Brain microvascular endothelial cell (primary cell): ENCODE results near the gene GPAM.

ENCODE experiments used
- DNase-seq: peaks from one replicate; pipeline ENCODE4 v3.0.0-alpha.2; 2020
- H3K27ac ChIP-seq: fragments of 250-450 bp; sonication (Bioruptor Pico); 2 replicates; pipeline ENCODE4 v1.5.1; 2020; ENCODE audit warnings: mild to moderate bottlenecking, moderate library complexity
- H3K27me3 ChIP-seq: fragments of 250-450 bp; sonication (Bioruptor Pico); replicated peaks from 2 replicates; pipeline ENCODE4 v1.5.1; 2020; ENCODE audit warnings: mild to moderate bottlenecking
- H3K36me3 ChIP-seq: fragments of 250-450 bp; sonication (Bioruptor Pico); replicated peaks from 2 replicates; pipeline ENCODE4 v1.5.1; 2020; ENCODE audit warnings: mild to moderate bottlenecking
- H3K4me3 ChIP-seq: 2 replicates; pipeline ENCODE4 v1.5.1; 2011; ENCODE audit warnings: low read depth, mild to moderate bottlenecking, control low read depth, low read length, moderate library complexity
- CTCF ChIP-seq: IDR thresholded peaks from 2 replicates; pipeline ENCODE4 v1.5.1; 2011; ENCODE audit warnings: low read depth, mild to moderate bottlenecking, moderate library complexity, low read length, control low read depth, inconsistent platforms; ENCODE audit errors: missing control alignments
- in situ Hi-C: cut with HindIII; loops from 2 replicates; pipeline ENCODE4 v1.10.0; 2017; ENCODE audit warnings: low sequenced_read_pairs, low pct_ligation_motif_present

GPAM gene

GRCh38 chr10:112140110-112140970 is 43.2 kb downstream of the GPAM start:
- no peak overlapping the region for H3K4me3 ChIP-seq
- H3K27me3 ChIP-seq = no peaks in the 10 kb centered on the region
- H3K27ac ChIP-seq = no peak overlapping the region
- in situ Hi-C loops = no loop called here
- peak; percentile 66 for DNase-seq
- peak; percentile 97 for TF ChIP-seq CTCF
- H3K36me3 ChIP-seq = no peaks in the 10 kb centered on the region

GRCh38 chr10:112139176-112139575 is 44.4 kb downstream of the GPAM start:
- no peak for TF ChIP-seq CTCF
- no peak for DNase-seq
- H3K27ac ChIP-seq = no peak overlapping the region
- no peak overlapping the region for H3K4me3 ChIP-seq
- no peaks in the 10 kb centered on the region for H3K27me3 ChIP-seq
- H3K36me3 ChIP-seq = no peaks in the 10 kb centered on the region
- in situ Hi-C loops = no loop called here

- in situ Hi-C loops = no loop called here
- TF ChIP-seq CTCF = peak; percentile 97
- H3K27ac ChIP-seq = no peak overlapping the region
- H3K4me3 ChIP-seq = no peak overlapping the region
- DNase-seq = peak; percentile 68
- no peaks in the 10 kb centered on the region for H3K27me3 ChIP-seq
- no peaks in the 10 kb centered on the region for H3K36me3 ChIP-seq
These were observed 46.2 kb downstream of the GPAM start for GRCh38 chr10:112137154-112137987.

GRCh38 chr10:112136486-112137153 is 46.9 kb downstream of the GPAM start:
- no peaks in the 10 kb centered on the region for H3K27me3 ChIP-seq
- H3K4me3 ChIP-seq = no peak overlapping the region
- DNase-seq = no peak
- no peak for TF ChIP-seq CTCF
- in situ Hi-C loops = no loop called here
- H3K27ac ChIP-seq = no peak overlapping the region
- no peaks in the 10 kb centered on the region for H3K36me3 ChIP-seq

- in situ Hi-C loops = no loop called here
- H3K36me3 ChIP-seq = no peaks in the 10 kb centered on the region
- no peaks in the 10 kb centered on the region for H3K27me3 ChIP-seq
- no peak overlapping the region for H3K27ac ChIP-seq
- DNase-seq = no peak
- H3K4me3 ChIP-seq = no peak overlapping the region
- no peak for TF ChIP-seq CTCF
These were observed 48.0 kb downstream of the GPAM start for GRCh38 chr10:112135604-112136003.
